OCI-M2 (cell line): ENCODE measurements around the gene MSANTD3.
A peak's percentile ranks its signal among the peaks of the same experiment; 100 is the strongest.
"Not testable (repeated sequence)": the region's sequence is repeated elsewhere in the genome, so short reads cannot be mapped to it uniquely, and the experiment has no call there.

Source experiments
- DNase-seq: peaks from one replicate; lab custom pipeline; 2025; ENCODE audit not compliant: unreplicated experiment; lab: John Stamatoyannopoulos, UW

The MSANTD3 gene

DNA sequence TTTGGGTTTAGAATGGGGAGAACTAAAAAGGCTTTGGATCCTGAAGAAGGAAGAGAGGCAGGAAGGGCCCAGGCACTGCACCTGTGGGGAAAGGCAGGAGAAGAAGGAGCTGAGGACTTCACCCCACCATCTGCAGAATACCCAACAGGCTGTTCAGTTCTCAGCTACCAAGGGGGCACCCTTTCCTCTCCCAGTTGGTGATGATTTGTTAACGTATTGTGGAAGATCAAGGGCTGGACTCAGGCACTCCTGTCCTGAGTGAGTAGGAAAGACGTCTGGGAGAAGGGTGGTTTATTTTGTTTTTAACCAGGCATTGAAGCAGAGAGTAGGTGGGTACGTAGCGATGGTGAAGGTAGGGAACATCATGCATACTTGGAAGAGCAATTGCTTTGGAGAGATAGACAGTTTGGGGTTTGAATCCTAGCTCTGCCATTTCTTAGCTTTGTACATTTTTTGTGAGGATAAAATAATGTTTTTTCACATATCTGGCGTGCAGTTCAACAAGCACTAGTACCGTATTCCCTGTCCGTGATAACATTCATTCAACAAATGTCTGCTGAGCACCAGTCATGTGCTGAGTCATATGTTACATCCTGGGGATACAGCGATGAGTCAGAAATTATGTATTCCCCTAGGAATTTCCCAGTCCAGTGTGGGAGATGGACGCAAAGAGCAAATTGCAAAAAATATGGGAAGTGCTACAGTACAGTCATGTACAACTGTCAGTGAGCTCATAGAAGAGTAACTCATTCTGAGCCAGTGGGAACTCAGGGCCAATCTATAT lies 2.1 kb downstream of the MSANTD3 start:
- no peak for DNase-seq

DNA sequence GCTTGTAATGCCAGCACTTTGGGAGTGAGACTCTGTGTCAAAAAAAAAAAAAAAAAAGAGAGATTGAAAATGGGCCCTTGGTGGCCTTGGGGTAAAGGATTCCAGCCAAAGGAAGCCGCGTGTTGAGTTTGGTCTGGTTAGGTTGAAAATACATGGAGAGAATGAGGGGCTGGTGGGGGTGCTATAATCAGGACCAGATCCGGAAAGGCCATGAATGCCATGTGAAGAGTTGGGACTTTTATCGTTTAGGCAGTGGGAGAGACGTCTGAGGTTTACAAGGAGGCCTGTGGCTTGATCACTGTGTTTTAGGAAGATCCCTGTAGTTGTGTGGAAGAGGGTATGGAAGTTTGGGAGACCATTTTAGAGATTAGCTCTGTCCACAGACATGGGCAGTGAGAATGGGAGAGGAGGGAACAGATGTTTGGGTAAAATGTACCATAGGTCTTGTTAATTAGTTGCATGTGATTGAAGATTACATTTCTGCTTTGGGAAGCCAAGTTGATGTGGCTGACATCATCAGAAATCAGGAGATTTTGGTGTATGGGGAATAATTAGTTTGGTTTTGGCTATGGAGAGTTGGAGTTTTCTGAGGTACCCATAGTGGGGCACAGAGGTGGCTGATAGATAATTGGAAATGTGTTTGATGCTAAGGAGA lies 3.5 kb downstream of the MSANTD3 start:
- no peak for DNase-seq

DNA sequence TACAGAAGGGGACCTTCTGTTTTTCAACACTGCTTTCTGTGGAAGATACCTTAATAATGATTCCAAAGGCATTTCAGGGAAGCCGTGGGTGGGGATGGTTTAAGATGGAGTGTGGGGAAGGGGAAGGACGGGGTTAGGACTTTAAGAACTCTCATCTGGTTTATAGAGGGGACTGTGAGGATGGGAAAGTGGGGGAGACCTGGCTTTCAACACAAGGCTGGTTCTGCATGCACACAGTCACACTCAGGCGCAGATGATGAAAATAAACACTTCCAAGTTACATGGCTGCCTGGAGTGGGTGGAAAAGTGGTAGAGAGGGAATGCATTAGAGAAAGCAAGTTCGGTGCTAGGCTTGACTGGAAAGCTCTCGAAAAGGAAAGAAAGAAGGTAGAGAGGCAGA lies 4.9 kb downstream of the MSANTD3 start:
- no peak for DNase-seq

DNA sequence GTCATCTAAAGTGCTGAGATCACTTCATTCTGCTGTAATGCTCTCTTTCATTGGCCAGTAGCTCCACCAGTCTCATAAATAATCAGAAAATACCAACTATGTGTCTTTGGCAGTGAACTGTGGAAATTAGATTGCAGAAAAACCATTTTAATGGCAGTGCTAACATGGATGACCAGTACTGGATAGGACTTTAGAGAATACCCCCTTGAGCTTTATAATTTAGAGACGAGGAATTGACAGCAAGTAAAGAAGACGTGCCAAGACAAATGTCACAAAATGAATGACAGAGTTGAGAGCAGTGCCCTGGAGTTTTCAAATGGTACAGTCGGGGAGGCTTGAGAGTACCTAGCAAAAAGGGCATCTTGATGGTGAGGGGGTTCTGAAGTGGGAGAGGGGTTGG lies 5.8 kb downstream of the MSANTD3 start:
- no peak for DNase-seq

- DNase-seq: no peak
Measured at GRCh38 chr9:100436571-100436970, 9.6 kb downstream of the MSANTD3 start.

GRCh38 chr9:100437860-100438805 lies 11.2 kb downstream of the MSANTD3 start:
- peak; percentile 17 for DNase-seq

DNA sequence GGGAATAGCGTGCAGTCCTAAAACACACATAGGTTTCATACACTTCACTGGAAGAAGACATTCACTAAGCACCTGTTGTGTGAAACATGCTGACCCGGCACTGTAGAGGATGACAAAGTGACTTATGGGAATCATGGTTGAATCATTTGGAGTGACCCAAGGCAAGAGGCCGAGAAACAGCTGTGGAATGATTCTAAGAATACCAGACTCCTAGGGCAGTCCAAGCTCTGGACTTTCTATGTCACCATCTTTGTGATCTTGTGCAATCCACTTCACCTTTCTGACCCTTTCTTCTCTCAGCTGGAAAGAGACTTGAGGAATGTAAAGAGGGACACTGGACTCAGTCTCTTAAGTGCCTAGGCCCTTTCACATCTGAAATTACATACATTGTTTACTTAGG lies 13.1 kb downstream of the MSANTD3 start:
- no peak for DNase-seq

- not testable (repeated sequence) for DNase-seq
Measured at GRCh38 chr9:100440487-100440886, 13.5 kb downstream of the MSANTD3 start.

GRCh38 chr9:100441911-100442361 lies 15.0 kb downstream of the MSANTD3 start:
- no peak for DNase-seq

- no peak for DNase-seq
Measured at GRCh38 chr9:100443781-100444768, 17.1 kb downstream of the MSANTD3 start.

- no peak for DNase-seq
Measured at GRCh38 chr9:100445161-100445902, 18.4 kb downstream of the MSANTD3 start.

- DNase-seq: no peak
Measured at GRCh38 chr9:100445903-100446549, 19.1 kb downstream of the MSANTD3 start.

DNA sequence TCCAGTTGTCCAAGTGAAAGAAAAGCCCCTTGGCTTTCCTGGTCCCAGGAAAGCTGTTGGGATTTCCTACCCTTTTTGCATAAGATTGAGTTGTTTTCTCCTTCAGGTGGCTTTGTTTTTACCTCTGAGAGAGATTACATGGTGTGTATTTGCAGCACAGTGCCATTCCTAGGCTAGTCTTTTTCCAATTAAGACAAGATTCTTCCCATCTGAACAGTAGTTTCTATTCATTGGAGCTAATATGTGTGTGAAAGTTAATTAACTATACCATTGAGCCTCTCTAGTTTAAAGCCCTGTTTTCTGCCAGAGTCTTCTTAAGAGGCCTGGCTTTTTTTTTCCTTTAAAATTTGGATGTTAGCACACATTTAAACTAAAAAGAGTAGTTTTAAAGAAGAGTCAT lies 20.1 kb downstream of the MSANTD3 start:
- no peak for DNase-seq

DNA sequence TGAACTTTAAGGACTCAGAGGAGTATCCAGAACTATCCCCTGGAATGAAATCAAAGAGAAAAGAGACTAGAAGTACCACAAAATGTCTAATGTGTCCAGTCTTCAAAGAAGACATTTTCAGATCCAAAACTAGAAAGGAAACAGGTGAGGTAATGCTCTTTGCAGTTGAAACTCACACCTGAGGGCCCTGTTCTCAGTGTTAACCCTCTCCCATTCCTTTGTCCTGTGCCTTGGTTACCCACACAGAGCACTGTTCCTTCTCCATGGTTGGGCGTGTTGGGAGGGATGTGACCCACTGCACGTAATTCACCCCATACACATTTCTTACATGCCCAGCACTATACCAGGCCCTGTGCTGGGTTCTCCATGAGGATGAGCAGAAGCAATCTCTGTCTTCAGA lies 21.3 kb downstream of the MSANTD3 start:
- no peak for DNase-seq

DNA sequence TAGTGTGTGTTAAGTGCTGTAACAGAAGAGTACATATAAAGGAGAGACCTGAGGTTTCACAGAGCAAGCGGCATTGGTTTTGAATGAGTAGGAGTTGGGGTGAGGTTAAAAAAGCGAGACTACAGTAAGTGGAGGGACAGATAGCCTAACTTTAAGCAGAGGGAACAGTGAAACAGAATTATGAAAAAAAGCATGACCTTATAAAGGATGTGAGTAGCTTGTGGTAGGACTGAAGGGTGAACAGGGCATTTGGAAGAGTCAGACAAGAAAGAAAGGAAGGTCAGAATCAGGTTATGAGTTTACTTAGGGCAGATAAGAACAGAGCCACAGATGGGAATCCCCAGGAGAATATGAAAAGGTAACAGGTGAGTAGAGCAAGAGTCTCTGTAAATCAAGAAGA lies 22.5 kb downstream of the MSANTD3 start:
- DNase-seq: no peak

- no peak for DNase-seq
Measured at GRCh38 chr9:100452894-100453293, 26.0 kb downstream of the MSANTD3 start.

GRCh38 chr9:100455470-100455869 lies 28.5 kb downstream of the MSANTD3 start:
- no peak for DNase-seq

DNA sequence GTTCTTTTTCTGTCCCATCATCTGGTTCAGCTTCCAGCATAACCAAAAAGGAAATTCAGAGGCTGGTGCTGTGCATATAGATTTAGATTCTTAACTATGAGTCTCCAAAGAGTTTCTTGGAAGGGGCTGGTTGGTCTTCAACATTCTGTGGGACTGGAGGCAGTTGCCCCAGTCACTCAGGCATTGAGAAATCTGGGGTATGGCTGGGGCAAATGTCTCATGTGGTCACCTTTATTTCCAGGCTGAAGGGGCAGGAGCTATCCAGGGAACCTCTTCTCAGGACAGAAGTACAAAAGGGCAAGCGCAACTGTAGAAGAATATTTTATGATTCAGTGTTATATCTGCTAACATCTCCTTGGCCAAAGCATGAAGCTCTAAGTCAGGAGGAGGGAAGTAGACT lies 30.6 kb downstream of the MSANTD3 start:
- DNase-seq: no peak

DNA sequence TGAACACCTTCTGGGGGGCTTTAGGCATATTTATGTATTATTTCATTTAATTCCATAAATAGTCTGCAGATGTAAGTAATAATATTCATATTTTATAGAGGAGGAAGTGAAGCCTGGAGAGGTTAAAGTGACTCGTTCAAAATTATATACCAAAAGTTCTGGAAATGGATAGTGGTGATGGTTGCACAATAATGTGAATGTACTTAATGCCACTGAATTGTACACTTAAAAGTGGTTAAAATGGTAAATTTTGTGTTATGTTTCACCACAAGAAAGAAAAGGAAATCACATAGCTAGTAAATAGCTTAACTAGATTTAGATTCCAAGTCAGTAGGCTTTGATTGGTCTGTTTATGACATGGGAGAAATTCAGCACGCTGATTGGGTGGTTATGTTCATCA lies 33.0 kb downstream of the MSANTD3 start:
- no peak for DNase-seq
